SK-N-SH treated with all-trans-retinoic acid at 6 μM for 48 hours (cell line): ENCODE data around the gene SMIM41.

Source experiments
- ARNTL ChIP-seq: fragments of 450-650 bp; formaldehyde crosslinking; IDR thresholded peaks from 2 replicates; pipeline ENCODE4 v1.5.0; 2020; ENCODE audit warnings: low read depth, mild to moderate bottlenecking, moderate library complexity, borderline replicate concordance
- ESRRG ChIP-seq: fragments of 250-450 bp; sonication (Bioruptor Pico); IDR thresholded peaks from 2 replicates; pipeline ENCODE4 v1.6.1; 2021; ENCODE audit warnings: mild to moderate bottlenecking
- GLIS3 ChIP-seq: fragments of 250-450 bp; sonication (Bioruptor Pico); IDR thresholded peaks from 2 replicates; pipeline ENCODE4 v1.5.0; 2020; ENCODE audit warnings: mild to moderate bottlenecking, moderate library complexity
- OSR1 ChIP-seq: fragments of 250-450 bp; sonication (Bioruptor Pico); IDR thresholded peaks from 2 replicates; pipeline ENCODE4 v1.8.0; 2022; ENCODE audit warnings: moderate library complexity, mild to moderate bottlenecking, inconsistent platforms
- PPARA ChIP-seq: fragments of 250-450 bp; sonication (Bioruptor Pico); IDR thresholded peaks from 2 replicates; pipeline ENCODE4 v1.5.0; 2020; ENCODE audit warnings: mild to moderate bottlenecking, borderline replicate concordance
- ZFP3 ChIP-seq: fragments of 250-450 bp; sonication (Bioruptor Pico); IDR thresholded peaks from 2 replicates; pipeline ENCODE4 v1.5.0; 2020; ENCODE audit warnings: mild to moderate bottlenecking, moderate library complexity
- ZFP30 ChIP-seq: fragments of 450-650 bp; formaldehyde crosslinking; IDR thresholded peaks from 2 replicates; pipeline ENCODE4 v1.5.0; 2022; ENCODE audit warnings: mild to moderate bottlenecking, moderate library complexity
- ZNF565 ChIP-seq: fragments of 450-650 bp; formaldehyde crosslinking; conservative IDR thresholded peaks from 2 replicates; pipeline ENCODE4 v1.5.0; 2020; ENCODE audit warnings: low read depth, mild to moderate bottlenecking, moderate library complexity
- ZNF70 ChIP-seq: fragments of 450-650 bp; formaldehyde crosslinking; IDR thresholded peaks from 2 replicates; pipeline ENCODE4 v1.5.0; 2020; ENCODE audit warnings: mild to moderate bottlenecking, moderate library complexity
- ZNF8 ChIP-seq: fragments of 450-650 bp; formaldehyde crosslinking; IDR thresholded peaks from 2 replicates; pipeline ENCODE4 v1.5.0; 2020; ENCODE audit warnings: mild to moderate bottlenecking, moderate library complexity
- TF ChIP-seq, protein P1 (sequence below): fragments of 250-450 bp; sonication (Bioruptor Pico); IDR thresholded peaks from 2 replicates; pipeline ENCODE4 v1.8.0; 2021; ENCODE audit warnings: low read depth, mild to moderate bottlenecking, moderate library complexity, borderline replicate concordance
- TF ChIP-seq, protein P2 (sequence below): fragments of 250-450 bp; sonication (Bioruptor Pico); IDR thresholded peaks from 2 replicates; pipeline ENCODE4 v1.8.0; 2020; ENCODE audit warnings: mild to moderate bottlenecking, moderate library complexity, borderline replicate concordance
- TF ChIP-seq, protein P3 (sequence below): fragments of 250-450 bp; sonication (Bioruptor Pico); IDR thresholded peaks from 2 replicates; pipeline ENCODE4 v1.5.1; 2020; ENCODE audit warnings: low read depth, mild to moderate bottlenecking, moderate library complexity
- TF ChIP-seq, protein P4 (sequence below): fragments of 250-450 bp; sonication (Bioruptor Pico); IDR thresholded peaks from 2 replicates; pipeline ENCODE4 v1.5.1; 2021; ENCODE audit warnings: mild to moderate bottlenecking, moderate library complexity

DNA sequence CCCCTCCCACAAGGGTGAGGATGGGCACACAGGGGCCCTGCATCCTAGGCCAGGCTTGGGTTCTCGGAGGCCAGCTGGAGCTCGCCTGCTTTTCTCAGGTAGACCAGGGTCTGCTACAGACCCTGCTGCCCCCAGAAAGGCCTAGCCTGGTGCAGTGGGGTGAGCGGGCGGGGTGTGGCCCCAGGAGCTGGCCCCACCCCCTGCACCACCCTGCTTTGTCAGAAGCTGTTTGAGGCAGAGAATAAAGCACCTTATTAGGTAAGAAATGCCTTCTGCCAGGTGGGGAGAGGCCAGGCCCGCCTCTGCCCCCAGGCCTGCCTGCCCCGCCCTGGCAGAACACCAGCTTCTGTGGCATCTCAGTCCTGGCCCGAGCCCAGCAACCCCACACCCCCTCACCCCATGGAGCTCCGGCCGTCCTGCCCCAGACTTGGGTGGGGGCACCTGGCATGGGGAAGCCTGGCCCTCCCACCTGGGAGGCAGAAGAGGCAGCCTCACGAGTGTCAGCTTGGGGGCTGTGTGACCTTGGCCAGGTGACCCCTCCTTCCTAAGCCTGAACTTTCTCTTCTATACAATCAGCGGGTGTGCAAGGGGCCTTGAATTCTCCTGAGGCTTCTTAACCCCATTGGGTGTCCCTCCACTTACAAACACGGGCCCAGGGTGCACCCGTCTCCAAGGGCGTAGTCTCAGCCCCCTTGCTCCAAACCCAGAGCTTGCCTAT is 69.1 kb downstream of the SMIM41 start:
- TF ChIP-seq ZFP3 = no peak
- no peak for TF ChIP-seq GLIS3 (CRISPR knock-in tag)
- TF ChIP-seq ZNF565 (CRISPR knock-in tag) = no peak
- TF ChIP-seq ZNF70 (CRISPR knock-in tag) = no peak
- TF ChIP-seq, protein P1, sequence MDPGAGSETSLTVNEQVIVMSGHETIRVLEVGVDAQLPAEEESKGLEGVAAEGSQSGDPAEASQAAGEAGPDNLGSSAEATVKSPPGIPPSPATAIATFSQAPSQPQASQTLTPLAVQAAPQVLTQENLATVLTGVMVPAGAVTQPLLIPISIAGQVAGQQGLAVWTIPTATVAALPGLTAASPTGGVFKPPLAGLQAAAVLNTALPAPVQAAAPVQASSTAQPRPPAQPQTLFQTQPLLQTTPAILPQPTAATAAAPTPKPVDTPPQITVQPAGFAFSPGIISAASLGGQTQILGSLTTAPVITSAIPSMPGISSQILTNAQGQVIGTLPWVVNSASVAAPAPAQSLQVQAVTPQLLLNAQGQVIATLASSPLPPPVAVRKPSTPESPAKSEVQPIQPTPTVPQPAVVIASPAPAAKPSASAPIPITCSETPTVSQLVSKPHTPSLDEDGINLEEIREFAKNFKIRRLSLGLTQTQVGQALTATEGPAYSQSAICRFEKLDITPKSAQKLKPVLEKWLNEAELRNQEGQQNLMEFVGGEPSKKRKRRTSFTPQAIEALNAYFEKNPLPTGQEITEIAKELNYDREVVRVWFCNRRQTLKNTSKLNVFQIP (CRISPR knock-in tag) = no peak
- TF ChIP-seq ZFP30 = no peak
- TF ChIP-seq ARNTL (CRISPR knock-in tag) = no peak
- TF ChIP-seq, protein P2, sequence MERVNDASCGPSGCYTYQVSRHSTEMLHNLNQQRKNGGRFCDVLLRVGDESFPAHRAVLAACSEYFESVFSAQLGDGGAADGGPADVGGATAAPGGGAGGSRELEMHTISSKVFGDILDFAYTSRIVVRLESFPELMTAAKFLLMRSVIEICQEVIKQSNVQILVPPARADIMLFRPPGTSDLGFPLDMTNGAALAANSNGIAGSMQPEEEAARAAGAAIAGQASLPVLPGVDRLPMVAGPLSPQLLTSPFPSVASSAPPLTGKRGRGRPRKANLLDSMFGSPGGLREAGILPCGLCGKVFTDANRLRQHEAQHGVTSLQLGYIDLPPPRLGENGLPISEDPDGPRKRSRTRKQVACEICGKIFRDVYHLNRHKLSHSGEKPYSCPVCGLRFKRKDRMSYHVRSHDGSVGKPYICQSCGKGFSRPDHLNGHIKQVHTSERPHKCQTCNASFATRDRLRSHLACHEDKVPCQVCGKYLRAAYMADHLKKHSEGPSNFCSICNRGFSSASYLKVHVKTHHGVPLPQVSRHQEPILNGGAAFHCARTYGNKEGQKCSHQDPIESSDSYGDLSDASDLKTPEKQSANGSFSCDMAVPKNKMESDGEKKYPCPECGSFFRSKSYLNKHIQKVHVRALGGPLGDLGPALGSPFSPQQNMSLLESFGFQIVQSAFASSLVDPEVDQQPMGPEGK (CRISPR knock-in tag) = no peak
- TF ChIP-seq OSR1 = no peak
- TF ChIP-seq ZNF8 (CRISPR knock-in tag) = no peak
- TF ChIP-seq, protein P3, sequence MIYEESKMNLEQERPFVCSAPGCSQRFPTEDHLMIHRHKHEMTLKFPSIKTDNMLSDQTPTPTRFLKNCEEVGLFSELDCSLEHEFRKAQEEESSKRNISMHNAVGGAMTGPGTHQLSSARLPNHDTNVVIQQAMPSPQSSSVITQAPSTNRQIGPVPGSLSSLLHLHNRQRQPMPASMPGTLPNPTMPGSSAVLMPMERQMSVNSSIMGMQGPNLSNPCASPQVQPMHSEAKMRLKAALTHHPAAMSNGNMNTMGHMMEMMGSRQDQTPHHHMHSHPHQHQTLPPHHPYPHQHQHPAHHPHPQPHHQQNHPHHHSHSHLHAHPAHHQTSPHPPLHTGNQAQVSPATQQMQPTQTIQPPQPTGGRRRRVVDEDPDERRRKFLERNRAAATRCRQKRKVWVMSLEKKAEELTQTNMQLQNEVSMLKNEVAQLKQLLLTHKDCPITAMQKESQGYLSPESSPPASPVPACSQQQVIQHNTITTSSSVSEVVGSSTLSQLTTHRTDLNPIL (CRISPR knock-in tag) = no peak
- no peak for TF ChIP-seq PPARA
- TF ChIP-seq, protein P4, sequence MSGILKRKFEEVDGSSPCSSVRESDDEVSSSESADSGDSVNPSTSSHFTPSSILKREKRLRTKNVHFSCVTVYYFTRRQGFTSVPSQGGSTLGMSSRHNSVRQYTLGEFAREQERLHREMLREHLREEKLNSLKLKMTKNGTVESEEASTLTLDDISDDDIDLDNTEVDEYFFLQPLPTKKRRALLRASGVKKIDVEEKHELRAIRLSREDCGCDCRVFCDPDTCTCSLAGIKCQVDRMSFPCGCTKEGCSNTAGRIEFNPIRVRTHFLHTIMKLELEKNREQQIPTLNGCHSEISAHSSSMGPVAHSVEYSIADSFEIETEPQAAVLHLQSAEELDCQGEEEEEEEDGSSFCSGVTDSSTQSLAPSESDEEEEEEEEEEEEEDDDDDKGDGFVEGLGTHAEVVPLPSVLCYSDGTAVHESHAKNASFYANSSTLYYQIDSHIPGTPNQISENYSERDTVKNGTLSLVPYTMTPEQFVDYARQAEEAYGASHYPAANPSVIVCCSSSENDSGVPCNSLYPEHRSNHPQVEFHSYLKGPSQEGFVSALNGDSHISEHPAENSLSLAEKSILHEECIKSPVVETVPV (CRISPR knock-in tag) = no peak
- TF ChIP-seq ESRRG (CRISPR knock-in tag) = no peak
